Ascending aorta (tissue), 2 donors: ENCODE measurements around the gene CNBD2. TPM values are rescaled to one million over a fixed set of nuclear protein-coding genes. Genes with fewer than 3 reads are reported as not detected.
A peak's percentile ranks its signal among the peaks of the same experiment; 100 is the strongest.

Source experiments
- DNase-seq, 2 donors: peaks; one replicate each; pipeline ENCODE4 v3.0.0-alpha.2; 2019; ENCODE audit warnings: low spot score in 2 of 2
- H3K27ac ChIP-seq, 2 donors: fragments of 200-600 bp; sonication (generic); one replicate each; pipeline ENCODE4 v1.5.1; 2016 to 2017; ENCODE audit warnings: mild to moderate bottlenecking in 1 of 2
- H3K27me3 ChIP-seq: fragments of 200-600 bp; sonication (generic); one replicate; pipeline ENCODE4 v1.5.1; 2017
- H3K36me3 ChIP-seq, 2 donors: fragments of 200-600 bp; sonication (generic); one replicate each; pipeline ENCODE4 v1.5.1; 2016
- H3K4me1 ChIP-seq, 2 donors: fragments of 200-600 bp; sonication (generic); one replicate each; pipeline ENCODE4 v1.5.1; 2016 to 2017; ENCODE audit warnings: mild to moderate bottlenecking in 1 of 2
- H3K4me3 ChIP-seq, 2 donors: fragments of 200-600 bp; sonication (generic); one replicate each; pipeline ENCODE4 v1.5.1; 2016 to 2017; ENCODE audit warnings: mild to moderate bottlenecking in 1 of 2
- H3K9me3 ChIP-seq, 2 donors: fragments of 200-600 bp; sonication (generic); one replicate each; pipeline ENCODE4 v1.5.1; 2016
- CTCF ChIP-seq, 3 experiments: fragments of 200-600 bp in 2 of 3; fragments of 450-650 bp in 1 of 3; sonication (generic) in 2 of 3; IDR thresholded peaks; one replicate each; pipeline ENCODE4 v1.5.1; 2016 to 2019; ENCODE audit warnings: antibody characterized with exemption in 3 of 3, mild to moderate bottlenecking in 1 of 3, moderate library complexity in 1 of 3
- intact Hi-C: fragments of 100-400 bp; cut with DNase I; formaldehyde crosslinking; loops from one replicate; pipeline ENCODE4 v1.15.1; 2023
- total RNA-seq: library from RNA; depleted of rRNA; stranded (reverse); fragments of >200 nt; gene quantifications from one replicate; pipeline ENCODE4 v1.1.0, GENCODE V29; 2016

The CNBD2 gene
- total RNA-seq, 1 donor from 2014 or later: not detected

GRCh38 chr20:36002855-36003254 is 34.5 kb downstream of the CNBD2 start:
- intact Hi-C loops: no loop called here
- Histone ChIP-seq H3K9me3 (peaks cover 0 to 9% of the 10 kb centered on the region in 2 donors), H3K36me3 (no peaks in the 10 kb centered on the region), H3K4me3 (no peak overlapping the region), H3K4me1 (no peaks in the 10 kb centered on the region), H3K27me3 (no peaks in the 10 kb centered on the region), H3K27ac (no peak overlapping the region)
- no peak for TF ChIP-seq CTCF (IDR thresholded peaks at IDR 0.05)
- DNase-seq: no peak

GRCh38 chr20:36004045-36004444 is 35.7 kb downstream of the CNBD2 start:
- no peaks in the 10 kb centered on the region for H3K27me3 ChIP-seq
- peaks cover 0 to 9% of the 10 kb centered on the region in 2 donors for H3K9me3 ChIP-seq
- peak in 1 of 2 donors; percentile 25 for DNase-seq
- H3K27ac ChIP-seq: no peak overlapping the region
- intact Hi-C loops: no loop called here
- no peak overlapping the region for H3K4me3 ChIP-seq
- TF ChIP-seq CTCF (IDR thresholded peaks at IDR 0.05): no peak
- H3K36me3 ChIP-seq: no peaks in the 10 kb centered on the region
- H3K4me1 ChIP-seq: no peaks in the 10 kb centered on the region

GRCh38 chr20:36008461-36009035 is 40.2 kb downstream of the CNBD2 start:
- Histone ChIP-seq H3K27ac (no peak overlapping the region), H3K4me3 (no peak overlapping the region), H3K9me3 (no peaks in the 10 kb centered on the region), H3K27me3 (no peaks in the 10 kb centered on the region), H3K4me1 (no peaks in the 10 kb centered on the region), H3K36me3 (no peaks in the 10 kb centered on the region)
- intact Hi-C loops: no loop called here
- no peak for DNase-seq
- no peak for TF ChIP-seq CTCF (IDR thresholded peaks at IDR 0.05)

GRCh38 chr20:36010076-36010475 is 41.7 kb downstream of the CNBD2 start:
- H3K27me3 ChIP-seq: no peaks in the 10 kb centered on the region
- no peaks in the 10 kb centered on the region for H3K9me3 ChIP-seq
- intact Hi-C loops: no loop called here
- H3K27ac ChIP-seq: no peak overlapping the region
- no peak for TF ChIP-seq CTCF (IDR thresholded peaks at IDR 0.05)
- no peaks in the 10 kb centered on the region for H3K36me3 ChIP-seq
- no peak overlapping the region for H3K4me3 ChIP-seq
- no peak for DNase-seq
- no peaks in the 10 kb centered on the region for H3K4me1 ChIP-seq

- no peak for TF ChIP-seq CTCF (IDR thresholded peaks at IDR 0.05)
- DNase-seq: peak in 1 of 2 donors; percentile 24
- Histone ChIP-seq H3K4me1 (no peaks in the 10 kb centered on the region), H3K4me3 (no peak overlapping the region), H3K9me3 (no peaks in the 10 kb centered on the region), H3K27me3 (no peaks in the 10 kb centered on the region), H3K27ac (no peak overlapping the region), H3K36me3 (no peaks in the 10 kb centered on the region)
- intact Hi-C loops: no loop called here
Measured at GRCh38 chr20:36010825-36011224, 42.4 kb downstream of the CNBD2 start.
